HepG2 (cell line): Measurements from ENCODE around the gene DOK4. TPM values are rescaled to one million over a fixed set of nuclear protein-coding genes. Genes with fewer than 3 reads are reported as not detected.

Experiments used
- CHD4 ChIP-seq: fragments of 200-600 bp; sonication (generic); IDR thresholded peaks from 2 replicates; pipeline ENCODE4 v1.7.0; 2017; ENCODE audit warnings: mild to moderate bottlenecking, low read length, borderline replicate concordance
- DDIT3 ChIP-seq: sonication (generic); formaldehyde crosslinking; IDR thresholded peaks from 2 replicates; pipeline ENCODE4 v1.4.0; 2020; ENCODE audit warnings: mild to moderate bottlenecking, missing genetic modification reagents
- EZH2 ChIP-seq: conservative IDR thresholded peaks from 2 replicates; pipeline ENCODE4 v1.6.1; 2012; ENCODE audit warnings: mild to moderate bottlenecking, low read depth, low read length, moderate library complexity
- HNF1B ChIP-seq: sonication (generic); formaldehyde crosslinking; IDR thresholded peaks from 2 replicates; pipeline ENCODE4 v1.5.1; 2020; ENCODE audit warnings: mild to moderate bottlenecking, moderate library complexity, missing genetic modification reagents
- HOXA7 ChIP-seq: sonication (generic); formaldehyde crosslinking; IDR thresholded peaks from 2 replicates; pipeline ENCODE4 v1.8.1; 2022; ENCODE audit warnings: mild to moderate bottlenecking, missing genetic modification reagents, moderate library complexity
- LBX2 ChIP-seq: sonication (generic); formaldehyde crosslinking; IDR thresholded peaks from 2 replicates; pipeline ENCODE4 v1.5.0; 2020; ENCODE audit warnings: missing genetic modification reagents, mild to moderate bottlenecking, borderline replicate concordance
- MIER2 ChIP-seq: IDR thresholded peaks from 2 replicates; pipeline ENCODE4 v1.6.1; 2016; ENCODE audit warnings: missing biosample characterization, missing genetic modification reagents
- NFIB ChIP-seq: sonication (generic); formaldehyde crosslinking; IDR thresholded peaks from 2 replicates; pipeline ENCODE4 v1.9.0; 2021; ENCODE audit warnings: missing genetic modification reagents, mild to moderate bottlenecking, borderline replicate concordance
- NFYC ChIP-seq: IDR thresholded peaks from 2 replicates; pipeline ENCODE4 v1.6.1; 2016; ENCODE audit warnings: missing genetic modification reagents, missing compliant biosample characterization
- PBX3 ChIP-seq: sonication (generic); formaldehyde crosslinking; IDR thresholded peaks from 2 replicates; pipeline ENCODE4 v1.8.1; 2023; ENCODE audit warnings: missing genetic modification reagents, inconsistent platforms, borderline replicate concordance
- PITX1 ChIP-seq: sonication (generic); formaldehyde crosslinking; IDR thresholded peaks from 2 replicates; pipeline ENCODE4 v1.5.1; 2020; ENCODE audit warnings: mild to moderate bottlenecking, missing genetic modification reagents
- RNF2 ChIP-seq: fragments of 450-650 bp; conservative IDR thresholded peaks from 2 replicates; pipeline ENCODE4 v1.6.1; 2016; ENCODE audit warnings: low read depth
- SMC3 ChIP-seq: IDR thresholded peaks from 2 replicates; pipeline ENCODE4 v1.6.1; 2011; ENCODE audit warnings: low read length, improper control_type of control experiment
- SP140L ChIP-seq: sonication (generic); formaldehyde crosslinking; IDR thresholded peaks from 2 replicates; pipeline ENCODE4 v1.4.0; 2020; ENCODE audit warnings: missing genetic modification reagents, borderline replicate concordance
- TSC22D2 ChIP-seq: sonication (generic); formaldehyde crosslinking; IDR thresholded peaks from 2 replicates; pipeline ENCODE4 v1.5.1; 2020; ENCODE audit warnings: missing genetic modification reagents, mild to moderate bottlenecking, borderline replicate concordance
- ZNF552 ChIP-seq: sonication (generic); formaldehyde crosslinking; IDR thresholded peaks from 2 replicates; pipeline ENCODE4 v1.9.0; 2022; ENCODE audit warnings: missing genetic modification reagents, mild to moderate bottlenecking, borderline replicate concordance
- ZNF562 ChIP-seq: sonication (generic); formaldehyde crosslinking; IDR thresholded peaks from 2 replicates; pipeline ENCODE4 v1.8.0; 2022; ENCODE audit warnings: missing genetic modification reagents, borderline replicate concordance
- ZNF589 ChIP-seq: sonication (generic); formaldehyde crosslinking; conservative IDR thresholded peaks from 2 replicates; pipeline ENCODE4 v1.8.0; 2022; ENCODE audit warnings: mild to moderate bottlenecking, moderate library complexity, missing genetic modification reagents
- ZNF770 ChIP-seq: sonication (generic); formaldehyde crosslinking; IDR thresholded peaks from 2 replicates; pipeline ENCODE4 v1.5.0; 2020; ENCODE audit warnings: mild to moderate bottlenecking, missing genetic modification reagents
- ZUFSP ChIP-seq: sonication (generic); formaldehyde crosslinking; IDR thresholded peaks from 2 replicates; pipeline ENCODE4 v1.9.0; 2021; ENCODE audit warnings: missing genetic modification reagents, mild to moderate bottlenecking, borderline replicate concordance
- polyA plus RNA-seq, 8 experiments: library from polyadenylated mRNA; depleted of rRNA in 3 of 8; stranded (reverse) in 7 of 8; unstranded in 1 of 8; fragments of >200 nt; fragmentation: Illumina TruSeq in 4 of 8; extraction: Trizol in 4 of 8; gene quantifications; 2 replicates each; pipeline versions ENCODE4 v1.2.1 to v1.2.3, GENCODE V29; 2011 to 2016; ENCODE audit warnings: low read depth in 4 of 8, missing spikeins in 1 of 8, mixed read lengths in 1 of 8; ENCODE audit not compliant: insufficient read depth in 1 of 8
- total RNA-seq, 5 experiments: library from RNA; depleted of rRNA; stranded (reverse); fragments of >200 nt; fragmentation: Illumina TruSeq; extraction: Trizol; gene quantifications; 2 replicates each; pipeline ENCODE4 v1.2.3, GENCODE V29; 2016; ENCODE audit warnings: low read depth in 1 of 5

DOK4 gene
- total and polyA plus RNA-seq, 2 of the 13 experiments (the other 11 are each of a cell fraction or from before 2014, with no cell fraction given): 52.7 to 70.0 TPM

GRCh38 chr16:57471852-57472664 is 14.2 kb downstream of the DOK4 start (continued):
- TF ChIP-seq HNF1B (CRISPR knock-in tag): peak; percentile 85; the same call in 1 of the 2 replicates
- TF ChIP-seq SP140L: 0 out of 2 replicates have a peak, but pooled peaks have one; percentile 46
- TF ChIP-seq MIER2: no peak
- peak; percentile 37; the same call in 1 of the 2 replicates for TF ChIP-seq ZNF770 (CRISPR knock-in tag)
- TF ChIP-seq LBX2: no peak
- no peak for TF ChIP-seq ZUFSP (CRISPR knock-in tag)
- no peak for TF ChIP-seq ZNF562 (CRISPR knock-in tag)
- no peak for TF ChIP-seq SMC3
- no peak for TF ChIP-seq HOXA7
- no peak for TF ChIP-seq NFIB (CRISPR knock-in tag)
- TF ChIP-seq CHD4: 0 out of 2 replicates have a peak, but pooled peaks have one; percentile 46
- no peak for TF ChIP-seq ZNF589
- TF ChIP-seq RNF2: no peak
- no peak for TF ChIP-seq ZNF552
- TF ChIP-seq PBX3 (CRISPR knock-in tag): no peak
- no peak for TF ChIP-seq TSC22D2
- TF ChIP-seq DDIT3 (CRISPR knock-in tag): no peak
- TF ChIP-seq NFYC (CRISPR knock-in tag): no peak
- TF ChIP-seq EZH2: no peak
- TF ChIP-seq PITX1: peak; percentile 78; the same call in 1 of the 2 replicates
